Neural cell (in vitro differentiated cells): ENCODE data around the gene TTC9C. TPM values are rescaled to one million over a fixed set of nuclear protein-coding genes. Genes with fewer than 3 reads are reported as not detected.

Source experiments
- H2AFZ ChIP-seq: fragments of 200-600, 300-800 bp; sonication (generic), shearing (Covaris generic); 2 replicates; pipeline ENCODE4 v1.6.0; 2014; ENCODE audit warnings: low read depth, mild to moderate bottlenecking, antibody characterized with exemption, low read length, moderate library complexity
- H3F3A ChIP-seq: fragments of 200-600 bp; shearing (Covaris generic); 2 replicates; pipeline ENCODE4 v1.6.1; 2016; ENCODE audit warnings: mild to moderate bottlenecking, moderate library complexity, mixed read lengths, antibody characterized with exemption, low read length; ENCODE audit not compliant: insufficient read depth, poor library complexity, severe bottlenecking
- H3K27ac ChIP-seq: fragments of 200-600, 300-800 bp; sonication (generic), shearing (Covaris generic); 2 replicates; pipeline ENCODE4 v1.5.1; 2014; ENCODE audit warnings: mild to moderate bottlenecking, low read length, moderate library complexity
- H3K27me3 ChIP-seq: fragments of 300-800, 200-600 bp; sonication (generic), shearing (Covaris generic); 2 replicates; pipeline ENCODE4 v1.6.0; 2014; ENCODE audit warnings: mild to moderate bottlenecking, low read depth, low read length, moderate library complexity; ENCODE audit not compliant: insufficient read depth
- H3K36me3 ChIP-seq: fragments of 300-800, 200-600 bp; sonication (generic), shearing (Covaris generic); 2 replicates; pipeline ENCODE4 v1.5.1; 2014; ENCODE audit warnings: mild to moderate bottlenecking, antibody characterized with exemption, low read length, moderate library complexity; ENCODE audit not compliant: insufficient read depth
- H3K4me2 ChIP-seq: fragments of 300-800, 200-600 bp; sonication (generic), shearing (Covaris generic); 2 replicates; pipeline ENCODE4 v1.6.0; 2014; ENCODE audit warnings: mild to moderate bottlenecking, low read length
- H3K4me3 ChIP-seq: fragments of 300-800, 200-600 bp; sonication (generic), shearing (Covaris generic); 2 replicates; pipeline ENCODE4 v1.5.1; 2014; ENCODE audit warnings: mild to moderate bottlenecking, low read length, moderate library complexity
- H3K79me2 ChIP-seq: fragments of 200-600 bp; shearing (Covaris generic); replicated peaks from 2 replicates; pipeline ENCODE4 v1.6.0; 2014; ENCODE audit warnings: mild to moderate bottlenecking, low read length, moderate library complexity; ENCODE audit not compliant: insufficient read depth
- H3K9ac ChIP-seq: fragments of 300-800, 200-600 bp; sonication (generic), shearing (Covaris generic); 2 replicates; pipeline ENCODE4 v1.6.1; 2016; ENCODE audit warnings: mild to moderate bottlenecking, low read length, mixed read lengths
- H3K9me2 ChIP-seq: fragments of 200-600 bp; shearing (Covaris generic); 2 replicates; pipeline ENCODE4 v1.6.1; 2016; ENCODE audit warnings: mild to moderate bottlenecking, low read length, mixed read lengths; ENCODE audit not compliant: insufficient read depth
- H3K9me3 ChIP-seq: fragments of 200-600, 300-800 bp; sonication (generic), shearing (Covaris generic); 2 replicates; pipeline ENCODE4 v1.6.1; 2016; ENCODE audit warnings: mild to moderate bottlenecking, mixed run types, low read length, moderate library complexity, mixed read lengths
- H4K20me1 ChIP-seq: fragments of 200-600 bp; shearing (Covaris generic); 2 replicates; pipeline ENCODE4 v1.6.1; 2016; ENCODE audit warnings: mild to moderate bottlenecking, mixed run types; ENCODE audit not compliant: insufficient read depth
- CTCF ChIP-seq: fragments of 450-650 bp; IDR thresholded peaks from 2 replicates; pipeline ENCODE4 v1.5.1; 2014; ENCODE audit warnings: antibody characterized with exemption, mild to moderate bottlenecking, moderate library complexity; ENCODE audit not compliant: poor library complexity, severe bottlenecking
- EP300 ChIP-seq: fragments of 450-650 bp; conservative IDR thresholded peaks from 2 replicates; pipeline ENCODE4 v1.6.1; 2014; ENCODE audit warnings: antibody characterized with exemption, mild to moderate bottlenecking, moderate library complexity; ENCODE audit not compliant: poor library complexity, severe bottlenecking
- EZH2 ChIP-seq: fragments of 200-600, 300-800 bp; shearing (Covaris generic), sonication (generic); IDR thresholded peaks from 2 replicates; pipeline ENCODE4 v1.6.1; 2014; ENCODE audit warnings: antibody characterized with exemption, low read length, borderline replicate concordance, mild to moderate bottlenecking; ENCODE audit not compliant: insufficient read depth, poor library complexity, severe bottlenecking
- MXI1 ChIP-seq: fragments of 450-650 bp; conservative IDR thresholded peaks from 2 replicates; pipeline ENCODE4 v1.6.1; 2014; ENCODE audit warnings: antibody characterized with exemption, mild to moderate bottlenecking; ENCODE audit not compliant: poor library complexity, severe bottlenecking
- POLR2AphosphoS5 ChIP-seq: IDR thresholded peaks from 2 replicates; pipeline ENCODE4 v1.6.1; 2012
- RAD21 ChIP-seq: fragments of 450-650 bp; conservative IDR thresholded peaks from 2 replicates; pipeline ENCODE4 v1.6.1; 2014; ENCODE audit warnings: antibody characterized with exemption, mild to moderate bottlenecking, moderate library complexity
- REST ChIP-seq: IDR thresholded peaks from 2 replicates; pipeline ENCODE4 v1.6.1; 2012; ENCODE audit warnings: borderline replicate concordance
- SMC3 ChIP-seq: fragments of 450-650 bp; conservative IDR thresholded peaks from 2 replicates; pipeline ENCODE4 v1.6.1; 2014; ENCODE audit warnings: antibody characterized with exemption, mild to moderate bottlenecking, moderate library complexity; ENCODE audit not compliant: poor library complexity
- TAF1 ChIP-seq: IDR thresholded peaks from 2 replicates; pipeline ENCODE4 v1.6.1; 2012; ENCODE audit warnings: low read depth
- polyA plus RNA-seq: library from polyadenylated mRNA; depleted of rRNA; stranded (reverse); fragments of >200 nt; gene quantifications from 2 replicates; pipeline ENCODE4 v1.2.3, GENCODE V29; 2014

TTC9C gene
- polyA plus RNA-seq, 1 donor from 2014 or later = 48.6 TPM

- TF ChIP-seq SMC3 (peak; percentile 68), CTCF (peak; percentile 67), REST (no peak), RAD21 (peak; percentile 70)
- Histone ChIP-seq H3K27ac (no peak overlapping the region), H3K9me3 (no peaks in the 10 kb centered on the region)
Observed at GRCh38 chr11:62732830-62733229, 4.5 kb downstream of the TTC9C start.

GRCh38 chr11:62737196-62737595 is 8.9 kb downstream of the TTC9C start:
- no peak overlapping the region for H2AFZ ChIP-seq
- H3K36me3 ChIP-seq = no peaks in the 10 kb centered on the region
- H3K9ac ChIP-seq = no peak overlapping the region
- H3K27ac ChIP-seq = no peak overlapping the region
- no peaks in the 10 kb centered on the region for H3K9me3 ChIP-seq
- no peak overlapping the region for H3K4me3 ChIP-seq
- H3F3A ChIP-seq = no peaks in the 10 kb centered on the region
- H3K9me2 ChIP-seq = no peaks in the 10 kb centered on the region
- TF ChIP-seq RAD21 (no peak), EP300 (no peak)
- no peaks in the 10 kb centered on the region for H4K20me1 ChIP-seq
- no peaks in the 10 kb centered on the region for H3K27me3 ChIP-seq
- no peaks in the 10 kb centered on the region for H3K79me2 ChIP-seq
- no peak overlapping the region for H3K4me2 ChIP-seq

More at GRCh38 chr11:62732830-62733229, 4.5 kb downstream of the TTC9C start:
- H3K79me2 ChIP-seq = peaks cover 10% of the 10 kb centered on the region
- no peaks in the 10 kb centered on the region for H3K9me2 ChIP-seq
- H3K36me3 ChIP-seq = no peaks in the 10 kb centered on the region
- H3K27me3 ChIP-seq = no peaks in the 10 kb centered on the region
- H3K9ac ChIP-seq = peak overlapping the region; percentile 27
- H4K20me1 ChIP-seq = no peaks in the 10 kb centered on the region
- H3K4me2 ChIP-seq = no peak overlapping the region
- peak overlapping the region; percentile 38 for H3K4me3 ChIP-seq
- H2AFZ ChIP-seq = no peak overlapping the region
- H3F3A ChIP-seq = no peaks in the 10 kb centered on the region

DNA sequence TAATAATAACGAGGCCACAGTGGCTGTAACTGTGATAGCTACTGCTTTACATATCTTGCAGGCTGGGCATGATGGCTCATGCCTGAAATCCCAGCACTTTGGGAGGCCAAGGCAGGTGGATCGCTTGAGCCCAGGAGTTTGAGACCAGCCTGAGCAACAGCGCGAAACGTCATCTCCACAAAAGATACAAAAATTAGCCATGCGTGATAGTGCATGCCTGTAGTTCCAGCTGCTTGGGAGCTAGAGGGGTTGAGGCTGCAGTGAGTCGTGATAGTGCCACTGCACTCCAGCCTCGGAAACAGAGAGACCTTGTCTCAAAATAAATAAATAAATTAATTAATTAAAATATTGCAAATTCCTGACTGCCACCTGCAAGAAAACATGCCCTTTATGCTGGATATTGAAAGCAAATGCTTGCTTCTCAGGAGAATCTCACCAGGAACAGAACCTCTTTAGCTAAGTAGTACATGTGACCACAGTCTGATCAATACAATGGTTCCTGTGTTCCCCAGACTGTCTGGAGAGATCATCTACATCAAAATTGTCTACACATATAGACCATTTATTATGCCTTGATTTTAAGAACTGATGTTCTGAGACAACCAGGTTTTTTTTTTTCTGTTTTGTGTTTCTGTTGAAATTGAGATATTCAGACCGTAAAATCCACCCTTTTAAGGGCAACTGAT is 19.3 kb downstream of the TTC9C start:
- H3K9ac ChIP-seq = no peak overlapping the region
- no peaks in the 10 kb centered on the region for H3K36me3 ChIP-seq
- H3K79me2 ChIP-seq = no peaks in the 10 kb centered on the region
- H3F3A ChIP-seq = no peaks in the 10 kb centered on the region
- no peaks in the 10 kb centered on the region for H3K9me3 ChIP-seq
- no peak overlapping the region for H2AFZ ChIP-seq
- no peaks in the 10 kb centered on the region for H3K27me3 ChIP-seq
- H3K4me2 ChIP-seq = no peak overlapping the region
- no peaks in the 10 kb centered on the region for H4K20me1 ChIP-seq
- no peak for TF ChIP-seq EZH2
- TF ChIP-seq REST = no peak
- TF ChIP-seq SMC3 = no peak
- no peak for TF ChIP-seq MXI1
- no peak for TF ChIP-seq RAD21
- TF ChIP-seq POLR2AphosphoS5 = no peak
- no peak for TF ChIP-seq EP300
- no peak for TF ChIP-seq TAF1
- TF ChIP-seq CTCF = no peak
- no peak overlapping the region for H3K27ac ChIP-seq
- H3K4me3 ChIP-seq = no peak overlapping the region
- H3K9me2 ChIP-seq = no peaks in the 10 kb centered on the region
